HG02870 (cell line): Measurements from ENCODE around the gene RARB.

ENCODE experiments used
- ATAC-seq: cut with Tn5 transposase; IDR thresholded peaks from one replicate; pipeline ENCODE4 v1.9.1; 2021; ENCODE audit warnings: mild to moderate bottlenecking, moderate library complexity; ENCODE audit not compliant: unreplicated experiment

Gene RARB

GRCh38 chr3:25421747-25422146 is 6.3 kb upstream of the RARB start:
- ATAC-seq = no peak

DNA sequence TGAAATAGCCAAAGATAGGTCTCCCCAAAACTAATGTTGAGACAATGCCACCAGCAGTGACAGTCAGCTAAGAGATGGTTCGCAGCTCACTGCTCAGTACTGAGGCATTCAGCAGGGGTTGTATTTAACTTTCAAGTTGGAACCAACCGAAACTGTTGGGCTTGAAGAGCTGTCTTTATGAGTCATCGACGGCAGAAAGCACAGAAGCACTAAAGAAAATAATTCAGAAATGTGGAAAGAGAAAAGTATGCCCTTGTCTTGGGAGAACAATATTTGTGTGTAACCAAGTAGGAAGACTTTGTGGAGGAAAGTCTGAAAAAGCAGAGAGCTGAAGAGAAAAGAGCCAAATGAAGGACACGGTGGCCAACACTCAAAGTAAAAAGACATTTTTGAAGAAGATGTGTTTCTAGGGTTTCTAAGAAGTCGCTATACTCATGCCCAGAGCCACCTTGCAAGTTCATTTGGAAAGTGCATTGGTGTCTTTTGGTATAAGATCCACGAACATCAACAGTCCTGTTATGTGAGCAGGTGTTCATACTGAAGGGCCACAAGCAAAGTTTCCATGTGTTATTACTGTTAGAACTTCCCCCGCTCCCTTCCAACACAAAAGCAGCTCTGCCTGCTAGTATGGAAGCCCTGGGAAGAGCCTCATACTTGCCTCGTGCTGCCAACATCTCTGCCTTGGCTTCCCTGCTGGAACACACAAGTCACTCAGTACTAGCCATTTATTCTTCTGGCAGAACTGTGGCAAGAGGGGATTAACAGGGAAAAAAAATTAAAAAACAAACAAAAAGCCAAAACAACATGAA is 4.1 kb upstream of the RARB start:
- no peak for ATAC-seq

DNA sequence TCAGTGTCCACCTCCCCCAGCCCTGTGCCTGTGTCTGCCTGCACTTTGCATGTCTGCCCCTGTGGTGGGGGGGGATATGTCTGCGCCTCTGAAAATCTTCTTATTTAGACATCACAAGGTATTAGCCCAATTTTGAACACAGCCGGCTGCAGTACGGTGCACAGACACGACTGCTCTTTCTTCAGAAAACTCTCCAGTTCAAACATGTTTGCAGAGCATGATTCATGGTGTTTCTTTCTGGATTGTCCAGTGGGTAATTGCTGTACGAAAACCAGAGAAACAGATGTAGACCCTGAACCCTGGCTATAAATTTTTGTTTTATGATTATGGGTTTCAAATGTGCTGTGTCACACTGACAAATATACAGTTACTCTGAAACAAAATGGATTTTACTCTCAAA is 3.4 kb upstream of the RARB start:
- no peak for ATAC-seq

GRCh38 chr3:25426408-25426807 is 1.7 kb upstream of the RARB start:
- no peak for ATAC-seq

DNA sequence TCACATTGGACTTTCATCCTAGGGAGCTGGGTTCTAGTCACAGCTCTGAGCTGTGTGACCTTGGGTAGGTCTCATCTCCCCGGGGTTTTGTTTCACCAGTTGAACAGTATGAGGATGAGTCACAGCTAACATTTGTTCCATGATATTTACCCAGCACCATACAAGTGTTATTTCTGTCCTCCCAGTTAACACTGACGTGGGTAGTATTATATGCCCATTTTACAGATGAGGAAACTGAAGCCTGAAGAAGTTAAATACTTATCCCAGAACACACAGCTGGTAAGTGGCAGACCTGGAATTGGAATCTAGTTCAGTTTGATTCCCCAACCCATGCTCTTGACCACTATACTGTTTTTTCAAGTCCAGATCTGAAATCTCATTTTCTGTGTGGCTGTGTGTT is 908 bp upstream of the RARB start:
- ATAC-seq = no peak

DNA sequence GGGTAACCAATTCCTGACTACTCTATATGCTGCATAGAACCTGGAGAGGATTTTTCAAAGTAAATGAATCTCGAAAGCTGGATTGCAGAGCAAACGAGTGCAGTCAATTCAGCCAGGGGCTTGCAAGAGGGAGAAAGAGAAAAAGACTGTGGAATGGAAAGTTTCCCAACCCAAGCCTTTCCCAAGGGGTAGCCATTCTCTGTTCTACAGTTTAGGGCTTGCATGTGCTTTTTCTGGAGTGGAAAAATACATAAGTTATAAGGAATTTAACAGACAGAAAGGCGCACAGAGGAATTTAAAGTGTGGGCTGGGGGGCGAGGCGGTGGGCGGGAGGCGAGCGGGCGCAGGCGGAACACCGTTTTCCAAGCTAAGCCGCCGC is 511 bp upstream of the RARB start:
- ATAC-seq = no peak

DNA sequence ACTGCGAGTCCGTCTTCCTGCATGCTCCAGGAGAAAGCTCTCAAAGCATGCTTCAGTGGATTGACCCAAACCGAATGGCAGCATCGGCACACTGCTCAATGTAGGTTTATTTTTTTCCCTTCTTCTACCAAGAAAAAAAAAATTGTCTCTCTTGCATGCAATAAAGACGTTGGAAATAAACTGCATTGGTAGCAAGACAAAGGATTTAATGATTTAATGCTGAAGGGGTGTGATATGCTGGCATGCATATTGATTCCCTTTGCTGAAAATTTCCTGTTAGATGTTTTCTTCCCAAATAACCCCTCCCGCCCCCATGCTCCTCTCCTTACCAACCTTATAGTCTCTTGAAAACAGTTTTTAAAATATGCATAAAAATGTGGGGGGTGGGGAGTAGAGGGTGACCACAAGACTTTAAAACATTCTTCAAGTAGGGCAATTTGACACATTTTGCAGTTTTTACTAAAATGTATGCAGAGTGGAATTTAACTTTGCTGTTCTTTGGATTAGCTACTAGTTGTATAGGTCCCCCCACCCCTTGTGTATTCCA is 799 bp downstream of the RARB start:
- no peak for ATAC-seq

DNA sequence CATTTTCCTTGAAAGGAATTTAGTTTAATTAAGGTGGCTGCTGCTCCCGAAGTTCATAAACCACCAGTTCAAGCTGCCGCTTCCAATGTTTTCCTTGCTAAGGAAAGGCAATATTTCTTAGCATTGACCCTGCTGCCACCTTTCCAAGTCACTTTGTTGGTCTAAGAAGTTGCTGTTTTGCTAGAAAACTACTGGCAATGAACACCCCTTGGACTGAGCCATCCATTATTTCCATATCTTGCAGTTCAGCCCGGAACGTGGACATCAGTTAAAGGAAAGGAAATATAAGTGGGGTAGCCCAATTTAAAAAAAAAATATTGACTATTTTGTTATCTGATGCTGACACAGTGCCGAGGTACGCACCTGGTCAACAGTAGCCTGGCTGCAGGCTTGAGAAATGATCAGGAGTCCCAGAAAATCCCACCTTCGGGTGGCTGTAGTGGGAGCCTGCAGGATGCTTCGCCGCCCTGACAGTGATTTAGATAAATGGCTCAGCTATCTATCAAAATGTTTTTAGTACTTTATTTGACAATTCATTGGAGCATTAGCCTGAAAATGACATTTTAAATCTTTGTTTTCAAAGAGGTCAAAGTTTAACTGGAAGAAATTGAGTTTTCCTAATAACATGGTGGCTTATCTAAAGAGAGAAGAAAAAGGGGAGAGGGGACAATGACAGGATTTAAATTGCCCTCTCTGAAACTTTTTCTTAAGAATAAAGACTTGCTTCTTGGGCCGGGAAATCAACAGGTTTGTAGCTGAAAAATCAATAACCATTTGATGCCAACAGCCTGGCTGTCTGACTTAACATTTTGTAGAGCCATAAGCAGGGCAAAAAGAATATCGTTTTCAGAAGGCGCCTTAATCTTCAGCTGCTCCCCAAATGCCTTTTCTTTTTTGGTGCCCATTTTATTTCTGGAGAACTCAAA is 1.6 kb downstream of the RARB start:
- ATAC-seq = no peak

DNA sequence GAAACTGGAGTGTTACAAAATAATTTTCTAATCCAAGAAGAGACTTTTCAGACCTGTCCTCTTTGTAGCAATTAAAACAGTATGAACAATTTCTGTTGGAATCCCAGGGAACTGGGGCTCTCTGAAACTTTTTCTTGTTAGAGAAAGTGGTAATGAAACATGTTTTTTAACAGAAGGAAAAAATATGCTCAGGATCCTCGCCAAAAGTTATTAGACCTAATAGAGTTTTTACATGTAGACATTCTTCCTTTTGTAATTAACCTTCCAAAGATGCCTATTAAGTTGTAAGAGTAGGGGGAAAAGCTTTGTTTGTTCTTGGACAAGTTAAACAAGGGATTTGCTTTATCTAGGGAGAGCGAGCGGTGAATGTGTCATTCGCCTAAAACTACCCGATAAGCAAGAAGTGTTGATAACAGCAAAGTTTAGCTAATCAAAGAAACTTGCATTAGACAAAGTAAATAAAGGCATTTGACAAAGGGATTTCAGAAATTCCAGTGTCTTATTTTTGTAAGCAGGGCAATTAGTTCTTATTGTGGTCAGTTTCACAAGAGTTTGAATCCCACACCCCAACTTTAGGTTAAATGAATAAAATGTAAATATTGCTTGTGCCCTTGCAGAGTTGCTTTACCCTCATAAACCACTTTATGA is 2.3 kb downstream of the RARB start:
- ATAC-seq = no peak

- ATAC-seq = no peak
Observed at GRCh38 chr3:25430935-25431770, 3.1 kb downstream of the RARB start.

DNA sequence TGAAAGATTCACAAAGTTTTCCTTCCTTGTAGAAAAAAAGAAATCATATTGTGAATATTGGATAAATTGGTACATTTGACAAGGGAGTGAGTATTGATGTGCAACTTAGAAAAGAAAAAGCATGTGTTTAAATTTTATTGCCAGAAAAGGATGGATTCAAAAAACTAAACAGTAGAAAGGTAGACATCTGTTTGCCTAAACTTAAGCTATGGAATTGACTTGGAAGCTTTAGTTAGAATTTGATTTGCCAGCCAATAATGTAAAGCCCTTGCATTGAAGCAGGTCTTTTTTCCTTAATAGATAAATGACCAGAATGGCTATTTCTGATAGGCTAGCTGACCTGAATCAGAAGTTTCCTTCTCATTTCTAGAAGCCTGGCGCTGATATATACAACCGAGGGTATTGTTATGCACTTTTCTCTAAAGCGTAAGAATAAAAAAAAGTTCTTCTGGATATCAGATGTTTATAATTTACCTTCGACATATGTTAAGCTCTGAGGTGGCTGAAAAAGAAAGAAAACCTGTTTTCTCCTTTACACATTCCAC is 4.2 kb downstream of the RARB start:
- no peak for ATAC-seq

- ATAC-seq = no peak
Observed at GRCh38 chr3:25433106-25433505, 5.0 kb downstream of the RARB start.

DNA sequence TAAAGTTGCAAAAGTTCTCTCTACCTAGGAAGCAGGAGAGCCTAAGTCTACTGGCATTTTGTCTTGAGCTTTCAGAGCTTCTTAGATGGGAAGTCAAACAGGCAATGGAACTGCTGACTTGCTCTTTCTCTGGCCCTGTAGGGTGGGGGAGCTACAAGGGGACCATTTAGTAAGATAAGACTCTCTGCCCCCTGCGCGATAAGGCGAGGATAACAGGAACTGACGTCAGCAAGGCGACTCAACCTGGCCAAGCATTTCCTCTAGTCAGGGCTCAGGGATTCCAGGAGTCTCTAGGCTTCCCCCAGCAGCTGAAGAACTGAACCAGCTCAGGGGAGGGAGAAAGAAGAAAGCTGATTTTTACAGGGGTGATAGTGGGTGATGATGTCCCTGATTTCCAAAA is 5.8 kb downstream of the RARB start:
- ATAC-seq = no peak

GRCh38 chr3:25437953-25438352 is 9.9 kb downstream of the RARB start:
- ATAC-seq = no peak

GRCh38 chr3:25438791-25439555 is 10.9 kb downstream of the RARB start:
- ATAC-seq = no peak

DNA sequence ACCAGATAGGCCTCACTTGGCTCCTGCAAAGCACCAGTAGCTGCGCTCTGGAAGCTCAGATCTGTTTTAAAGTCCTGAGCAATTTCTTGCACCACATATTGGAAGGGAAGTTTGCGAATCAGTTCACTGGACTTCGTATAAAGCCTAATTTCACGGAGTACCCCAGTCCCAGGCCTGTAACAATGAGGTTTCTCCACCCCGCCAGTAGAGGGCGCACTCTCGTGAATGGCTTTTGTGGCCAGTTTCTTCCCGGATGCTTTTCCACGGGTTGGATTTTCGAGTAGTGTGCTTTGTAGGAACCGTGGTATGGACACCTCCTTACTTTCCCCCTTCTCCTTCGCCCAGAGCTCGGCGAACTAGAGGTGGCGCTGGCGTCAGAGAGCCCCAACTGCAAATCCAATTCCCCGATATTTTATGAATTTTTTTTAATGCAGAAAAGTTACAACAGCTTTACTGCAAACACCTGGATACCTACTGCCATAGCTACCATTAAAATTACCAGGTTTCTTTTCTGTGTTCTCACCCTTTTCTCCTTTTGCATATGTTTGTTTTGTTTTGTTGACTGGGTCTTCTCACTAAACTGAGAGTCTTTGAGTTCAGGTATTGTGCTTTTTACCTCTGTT is 13.3 kb downstream of the RARB start:
- ATAC-seq = no peak

- ATAC-seq = no peak
Observed at GRCh38 chr3:25442486-25442885, 14.4 kb downstream of the RARB start.

GRCh38 chr3:25444273-25444672 is 16.2 kb downstream of the RARB start:
- no peak for ATAC-seq

DNA sequence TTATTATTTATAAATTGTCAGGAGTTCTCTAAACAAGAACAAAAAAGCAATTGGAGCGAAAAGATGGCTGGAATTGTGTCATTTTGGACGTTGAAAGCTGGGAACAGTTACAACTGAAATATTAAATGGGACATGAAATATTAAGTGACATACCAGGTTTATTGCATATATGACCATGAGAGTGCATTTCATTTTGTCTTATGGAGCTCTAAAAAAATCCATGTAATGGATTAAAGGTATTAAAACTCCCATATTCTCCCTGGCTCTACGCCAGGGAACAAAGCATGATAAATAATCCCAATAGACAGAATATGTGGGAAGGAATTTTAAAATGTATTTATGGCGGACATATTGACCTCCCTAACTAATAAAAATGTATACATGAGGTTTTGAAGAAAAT is 17.7 kb downstream of the RARB start:
- no peak for ATAC-seq
